ENCODE results near the gene SP9.

Gene SP9

DNA sequence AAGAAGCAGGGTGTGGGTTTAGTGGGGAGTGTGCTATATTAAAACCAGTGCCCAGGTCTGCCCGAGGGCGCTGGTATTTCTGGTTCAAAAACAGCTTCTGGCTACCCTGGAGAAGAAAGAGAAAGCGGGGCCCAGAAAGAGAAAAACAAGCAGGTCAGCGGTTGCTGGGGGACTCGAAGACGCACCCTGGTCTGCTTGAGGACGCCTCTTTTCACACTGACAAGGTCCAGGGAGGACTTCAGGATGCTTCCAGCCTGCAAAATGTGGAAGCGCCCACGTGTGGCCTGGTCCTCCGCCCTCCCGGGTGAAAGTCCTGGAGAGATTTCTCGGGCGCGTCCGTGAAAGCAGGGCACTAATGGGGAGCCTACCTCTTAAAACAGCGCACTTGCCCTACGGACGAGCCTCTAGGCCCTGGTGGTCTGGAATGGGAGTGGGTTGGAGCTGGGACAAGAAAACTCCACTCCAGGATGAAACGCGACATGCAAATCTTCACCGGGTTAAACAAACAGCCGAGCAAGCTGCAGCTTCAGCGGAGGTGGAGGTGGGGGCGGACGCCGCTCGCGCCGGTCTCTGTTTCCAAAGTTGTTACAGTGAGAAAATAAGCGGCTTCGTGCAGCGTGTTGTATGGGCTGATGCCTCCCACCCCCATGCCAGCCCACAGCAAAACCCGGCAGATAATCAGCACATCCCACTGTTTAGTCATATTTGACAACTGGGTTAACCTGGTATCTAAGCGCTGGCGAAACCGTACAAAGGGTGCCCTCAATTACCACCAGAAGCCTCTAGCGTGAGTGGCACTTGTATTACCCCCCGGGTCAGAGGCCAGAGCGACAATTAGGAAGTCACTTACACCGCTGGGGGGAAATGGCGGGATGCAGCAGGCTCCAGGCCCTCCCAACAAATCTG lies 1.1 kb upstream of the SP9 start:
- DNase-seq (ENCODE audit: low read depth in 2 of 2) = no peak

DNA sequence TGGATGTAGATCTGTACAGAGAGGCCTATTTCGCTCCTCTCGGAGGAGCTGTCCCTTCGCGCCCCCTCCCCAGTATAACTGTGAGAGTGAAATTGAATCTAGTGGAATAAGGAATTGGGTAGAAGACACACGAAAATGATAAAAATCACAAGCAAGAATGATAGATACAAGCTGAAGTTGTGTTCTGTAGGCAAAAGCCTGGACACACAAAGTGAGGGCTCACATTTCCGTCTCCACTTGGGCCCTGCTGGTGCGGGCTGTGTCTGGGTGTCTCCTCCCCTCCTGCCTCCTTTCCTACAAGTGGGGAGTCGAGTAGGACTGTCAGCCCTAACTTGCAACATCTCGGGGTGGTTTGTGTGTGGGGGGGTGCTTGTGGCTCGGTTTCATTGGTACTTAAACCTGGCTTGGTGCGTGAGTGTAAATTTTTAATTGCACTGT lies 457 bp upstream of the SP9 start:
- DNase-seq (ENCODE audit: low read depth in 2 of 2) = no peak

DNA sequence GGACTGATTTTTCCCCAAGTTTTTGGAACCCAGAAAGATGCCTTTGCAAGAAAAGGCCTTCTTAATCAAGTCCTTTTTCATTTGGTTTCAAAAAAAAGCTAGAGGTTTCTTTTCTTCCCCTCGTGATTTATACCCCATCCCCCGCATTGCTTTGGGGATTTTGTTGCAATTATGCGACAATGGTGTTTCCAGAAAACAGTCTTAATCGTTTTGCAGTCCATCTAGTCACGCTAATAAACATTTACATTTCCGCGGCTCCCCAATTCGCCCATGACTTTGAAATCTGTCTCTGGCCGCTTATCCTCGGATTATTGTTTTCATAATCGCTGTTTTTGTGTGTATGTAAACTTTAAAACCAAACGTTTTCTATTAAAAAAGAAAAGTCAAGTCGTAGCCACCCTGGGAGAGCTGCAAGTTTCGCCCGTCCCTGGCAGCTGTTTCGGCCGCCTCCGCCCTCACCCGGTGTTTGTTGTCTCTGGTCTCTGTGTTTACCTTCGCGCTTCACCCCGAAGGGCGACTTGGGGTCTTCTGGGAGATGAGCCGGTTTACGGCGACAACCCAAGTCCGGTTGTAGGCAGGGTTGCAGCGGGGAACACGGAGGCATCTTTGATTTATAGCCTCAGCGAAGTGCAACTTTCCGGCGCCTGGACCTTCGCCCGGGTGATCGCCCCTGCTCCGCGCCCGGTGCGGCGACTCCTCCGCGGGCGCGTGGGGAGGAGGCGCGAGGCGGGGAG lies 667 bp downstream of the SP9 start:
- no peak for DNase-seq (ENCODE audit: low read depth in 2 of 2)

DNA sequence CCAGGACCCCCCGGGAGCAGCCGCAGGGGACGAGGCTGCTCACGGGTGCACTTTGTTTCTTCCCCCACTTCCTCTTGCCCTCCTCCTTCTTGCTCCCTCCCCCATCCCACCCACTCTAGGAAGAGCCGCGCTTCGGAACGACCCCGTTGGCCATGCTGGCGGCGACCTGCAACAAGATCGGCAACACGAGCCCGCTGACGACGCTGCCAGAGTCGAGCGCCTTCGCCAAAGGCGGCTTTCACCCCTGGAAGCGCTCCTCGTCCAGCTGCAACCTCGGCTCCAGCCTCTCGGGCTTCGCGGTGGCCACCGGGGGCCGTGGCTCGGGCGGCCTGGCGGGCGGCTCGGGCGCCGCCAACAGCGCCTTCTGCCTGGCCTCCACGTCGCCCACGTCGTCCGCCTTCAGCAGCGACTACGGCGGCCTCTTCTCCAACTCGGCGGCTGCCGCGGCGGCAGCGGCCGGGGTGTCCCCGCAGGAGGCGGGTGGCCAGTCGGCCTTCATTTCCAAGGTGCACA lies 1.3 kb downstream of the SP9 start:
- DNase-seq (ENCODE audit: low read depth in 2 of 2) = no peak

DNA sequence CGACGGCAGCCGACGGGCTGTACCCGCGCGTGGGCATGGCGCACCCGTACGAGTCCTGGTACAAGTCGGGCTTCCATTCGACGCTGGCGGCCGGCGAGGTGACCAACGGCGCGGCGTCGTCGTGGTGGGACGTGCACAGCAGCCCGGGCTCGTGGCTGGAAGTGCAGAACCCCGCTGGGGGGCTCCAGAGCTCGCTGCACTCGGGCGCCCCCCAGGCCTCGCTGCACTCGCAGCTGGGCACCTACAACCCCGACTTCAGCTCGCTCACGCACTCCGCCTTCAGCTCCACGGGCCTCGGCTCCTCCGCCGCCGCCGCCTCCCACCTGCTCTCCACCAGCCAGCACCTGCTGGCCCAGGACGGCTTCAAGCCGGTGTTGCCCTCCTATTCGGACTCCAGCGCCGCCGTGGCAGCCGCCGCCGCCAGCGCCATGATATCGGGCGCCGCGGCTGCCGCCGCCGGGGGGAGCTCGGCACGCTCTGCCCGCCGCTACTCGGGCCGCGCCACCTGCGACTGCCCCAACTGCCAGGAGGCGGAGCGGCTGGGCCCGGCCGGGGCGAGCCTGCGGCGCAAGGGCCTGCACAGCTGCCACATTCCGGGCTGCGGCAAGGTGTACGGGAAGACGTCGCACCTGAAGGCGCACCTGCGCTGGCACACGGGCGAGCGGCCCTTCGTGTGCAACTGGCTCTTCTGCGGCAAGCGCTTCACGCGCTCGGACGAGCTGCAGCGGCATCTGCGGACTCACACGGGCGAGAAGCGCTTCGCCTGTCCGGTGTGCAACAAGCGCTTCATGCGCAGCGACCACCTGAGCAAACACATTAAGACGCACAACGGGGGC lies 2.0 kb downstream of the SP9 start:
- no peak for DNase-seq (ENCODE audit: low read depth in 2 of 2)

DNA sequence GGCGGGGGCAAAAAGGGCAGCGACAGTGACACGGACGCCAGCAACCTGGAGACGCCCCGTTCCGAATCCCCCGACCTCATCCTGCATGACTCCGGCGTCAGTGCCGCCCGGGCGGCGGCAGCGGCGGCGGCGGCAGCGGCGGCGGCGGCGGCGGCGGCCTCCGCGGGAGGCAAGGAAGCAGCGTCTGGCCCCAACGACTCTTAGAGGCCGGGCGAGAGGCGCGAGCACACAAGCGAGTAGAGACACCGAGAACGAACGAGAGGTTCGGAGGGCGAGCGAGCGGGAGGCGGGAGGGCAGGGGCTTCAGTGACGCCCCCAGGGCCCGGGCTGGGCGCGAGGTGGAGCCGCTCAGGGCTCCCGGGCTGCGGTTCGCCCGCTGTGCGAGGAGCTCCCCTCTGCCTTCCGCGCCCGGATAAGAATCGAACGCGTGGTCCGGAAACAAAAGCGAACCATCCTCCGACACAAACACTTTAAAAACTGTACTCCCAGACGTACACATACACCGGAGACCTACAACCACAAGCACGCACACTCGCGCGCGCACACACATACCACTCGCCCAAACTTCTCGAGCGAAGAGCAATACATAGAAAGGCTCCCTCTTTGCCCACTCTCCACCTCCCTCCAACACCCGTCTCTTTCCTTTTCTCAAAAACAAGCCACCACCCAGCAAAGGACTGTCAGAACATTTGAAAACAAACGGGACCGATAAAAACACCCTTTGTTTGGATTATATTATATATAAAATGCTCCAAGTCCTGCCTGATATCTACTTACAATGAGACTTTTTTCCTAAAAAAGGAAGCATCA lies 2.8 kb downstream of the SP9 start:
- DNase-seq (ENCODE audit: low read depth in 2 of 2) = no peak

DNA sequence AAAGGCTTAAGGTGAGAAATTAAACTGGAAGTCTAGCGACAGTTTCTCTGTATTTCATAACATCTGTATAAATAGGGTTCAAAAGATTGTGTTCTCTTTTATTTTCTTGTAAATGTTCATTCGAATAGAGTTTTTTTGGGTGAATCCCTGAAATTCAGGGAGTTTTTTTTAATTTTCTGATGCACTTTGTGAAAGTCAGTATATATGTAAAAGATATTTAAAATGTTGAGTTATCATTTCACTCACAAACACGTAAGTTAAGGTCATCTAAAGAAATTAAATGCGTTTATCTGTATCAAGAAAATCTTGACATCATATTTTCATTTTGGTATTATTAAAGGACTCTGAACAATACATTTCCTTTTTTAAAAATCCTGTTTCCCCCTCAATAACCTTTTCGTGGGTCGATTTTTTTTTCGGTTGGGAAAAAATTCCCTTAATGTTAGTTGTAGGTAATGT lies 3.4 kb downstream of the SP9 start:
- no peak for DNase-seq (ENCODE audit: low read depth in 2 of 2)

DNA sequence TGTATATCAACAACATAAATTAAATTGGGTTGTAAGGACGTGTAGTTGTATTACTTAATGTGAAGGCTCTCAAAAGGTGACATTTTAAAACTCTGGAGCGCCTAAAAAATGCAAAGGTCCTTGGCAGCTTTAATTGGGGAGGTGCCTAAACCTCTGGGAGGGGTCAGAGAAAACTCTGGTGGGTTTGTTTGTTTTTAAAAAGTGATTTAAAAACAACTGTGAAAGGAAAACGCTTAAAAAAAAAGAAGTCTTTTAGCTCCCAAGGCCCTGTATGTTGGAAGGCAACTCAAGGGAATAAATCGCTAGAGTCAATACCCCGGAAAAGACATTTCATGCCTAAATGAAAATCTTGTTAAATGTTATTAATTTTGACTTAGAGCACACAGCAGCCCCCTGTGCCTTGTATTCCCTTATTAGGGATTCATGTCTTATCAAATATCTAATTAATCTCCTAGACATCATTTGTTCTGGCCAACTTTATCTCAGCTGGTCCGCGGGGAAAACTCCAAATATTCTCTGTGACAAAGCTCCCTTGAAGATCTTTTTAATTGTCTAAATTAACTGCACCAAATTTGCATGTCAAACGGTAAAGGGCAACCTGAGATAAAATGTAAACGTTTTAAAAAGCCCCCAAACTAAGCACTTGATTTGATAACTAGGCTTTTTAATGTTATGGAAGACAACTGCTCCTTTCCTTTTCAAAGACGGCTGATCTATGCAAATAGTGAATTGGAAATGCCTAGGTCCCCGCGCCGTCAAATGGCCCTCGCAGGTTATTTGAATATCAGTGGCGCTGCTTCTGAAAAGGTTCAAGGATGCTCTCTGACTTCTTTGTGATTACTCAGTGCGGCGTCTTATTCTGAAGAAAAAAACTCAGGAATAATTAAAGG lies 4.2 kb downstream of the SP9 start:
- DNase-seq (ENCODE audit: low read depth in 2 of 2) = no peak

DNA sequence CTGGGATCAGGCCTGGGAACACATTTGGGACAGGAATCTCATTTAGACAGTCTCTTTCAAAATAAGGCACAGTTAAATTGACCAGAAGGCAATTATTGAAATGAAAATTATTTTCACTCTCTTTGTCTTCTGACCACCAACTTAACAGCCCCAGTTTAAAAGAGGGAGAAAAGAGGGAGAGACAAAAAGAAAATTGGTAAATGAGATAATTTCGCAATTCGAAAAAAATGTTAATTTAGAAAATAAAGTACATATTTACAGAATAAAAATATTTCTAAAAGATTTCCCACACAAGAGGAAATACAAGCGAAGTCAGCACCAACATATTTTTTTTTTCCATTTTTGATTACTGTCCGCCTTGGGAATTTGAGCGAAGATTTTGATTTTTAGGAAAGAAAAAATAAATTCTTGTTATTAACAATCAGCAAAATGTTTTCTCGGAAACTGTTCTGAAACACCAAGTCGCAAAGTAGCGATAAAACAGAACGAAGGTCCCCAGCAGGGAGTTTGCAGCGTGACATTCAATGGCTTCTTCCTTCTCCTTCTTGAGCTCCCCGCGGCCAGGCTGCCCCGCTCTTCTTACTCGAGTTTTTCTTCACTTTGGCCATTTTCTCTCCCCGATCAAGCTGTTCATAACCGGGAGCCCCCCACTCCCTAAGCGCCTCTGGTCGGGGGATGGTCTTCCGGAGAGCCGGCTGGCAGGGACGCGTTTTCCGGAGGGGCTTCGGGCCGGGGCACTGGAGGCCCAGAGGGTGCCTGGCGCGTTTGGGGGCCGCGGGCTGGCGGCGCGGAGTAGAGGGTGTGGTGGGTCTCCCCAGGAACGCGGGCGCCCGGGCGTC lies 5.0 kb downstream of the SP9 start:
- no peak for DNase-seq (ENCODE audit: low read depth in 2 of 2)

DNA sequence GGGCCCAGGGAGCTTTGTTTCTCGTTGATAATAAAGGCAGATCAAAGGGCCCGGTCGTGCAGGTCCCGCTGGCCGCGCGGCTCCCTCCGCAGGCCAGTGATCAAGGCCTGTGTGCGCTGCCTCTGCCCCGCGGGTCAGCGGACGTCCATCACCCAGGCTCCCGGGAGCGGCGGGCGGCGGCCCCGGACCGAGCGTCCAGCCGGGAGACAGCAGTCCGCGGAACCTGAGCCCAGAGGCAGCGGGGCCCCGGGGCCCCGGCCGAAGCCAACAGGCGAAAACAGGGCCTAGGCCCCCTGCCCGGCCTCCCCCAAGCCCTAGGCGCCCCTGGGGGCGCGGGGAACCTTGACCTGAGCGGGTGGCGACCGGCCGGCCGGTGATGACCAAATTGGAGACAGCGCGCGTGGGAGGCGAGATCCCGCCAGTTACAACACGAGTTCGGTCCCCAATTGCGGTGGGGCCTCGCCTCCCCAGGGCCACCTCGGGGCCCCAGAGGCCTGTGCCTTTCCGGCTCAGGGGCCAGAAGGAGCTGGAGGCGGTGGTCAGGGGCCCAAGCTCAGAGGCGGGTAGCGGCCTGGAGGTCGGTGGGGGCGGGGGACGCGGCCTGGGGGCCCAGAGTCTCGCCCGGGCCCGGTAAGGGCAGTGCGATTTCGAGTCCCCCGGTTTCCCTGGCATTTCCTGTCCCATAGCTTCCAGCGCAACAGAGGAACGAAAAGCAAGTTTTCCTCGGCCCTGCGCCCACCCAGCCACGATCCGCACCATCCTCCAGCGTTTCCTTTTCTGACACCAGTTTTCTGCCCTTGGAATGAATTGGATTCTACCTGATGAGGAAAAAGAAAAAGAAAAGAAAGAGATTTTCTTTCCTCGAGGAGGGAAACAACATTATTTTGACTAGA lies 5.9 kb downstream of the SP9 start:
- DNase-seq (ENCODE audit: low read depth in 2 of 2) = no peak

DNA sequence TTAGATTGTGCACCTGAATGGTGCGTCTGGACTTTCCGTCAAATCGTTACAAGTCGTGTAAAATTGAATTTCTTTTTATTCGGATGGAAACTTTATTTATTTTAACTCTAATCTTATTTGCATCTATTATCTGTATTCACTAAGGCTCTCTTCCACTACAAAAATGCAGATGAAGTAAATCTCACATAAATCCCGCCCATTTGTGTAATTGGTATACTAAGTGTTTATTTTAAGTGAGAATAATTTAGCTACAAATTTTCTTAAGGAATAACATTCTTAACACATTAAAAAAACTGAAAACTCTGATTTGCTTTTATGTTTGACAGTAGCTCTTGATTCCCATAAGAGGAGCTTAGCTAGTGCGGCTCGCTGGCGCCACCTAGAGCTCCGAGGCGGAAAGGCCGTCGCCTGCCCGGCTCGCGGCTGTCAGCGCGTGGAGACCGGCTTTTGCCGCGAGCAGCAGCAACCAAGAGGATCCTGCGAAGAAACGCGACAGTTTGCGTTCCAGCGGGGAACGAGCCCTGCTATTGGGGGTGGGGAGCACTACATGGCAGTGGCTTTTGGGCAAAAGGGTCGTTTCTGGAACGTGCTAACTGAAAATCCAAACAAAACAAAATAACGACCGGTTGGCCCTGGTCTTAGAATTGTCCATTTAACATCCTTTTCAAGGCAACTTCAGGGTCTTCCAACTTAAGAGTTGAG lies 6.7 kb downstream of the SP9 start:
- peak; percentile 56 to 57 for DNase-seq (ENCODE audit: low read depth in 2 of 2)

DNA sequence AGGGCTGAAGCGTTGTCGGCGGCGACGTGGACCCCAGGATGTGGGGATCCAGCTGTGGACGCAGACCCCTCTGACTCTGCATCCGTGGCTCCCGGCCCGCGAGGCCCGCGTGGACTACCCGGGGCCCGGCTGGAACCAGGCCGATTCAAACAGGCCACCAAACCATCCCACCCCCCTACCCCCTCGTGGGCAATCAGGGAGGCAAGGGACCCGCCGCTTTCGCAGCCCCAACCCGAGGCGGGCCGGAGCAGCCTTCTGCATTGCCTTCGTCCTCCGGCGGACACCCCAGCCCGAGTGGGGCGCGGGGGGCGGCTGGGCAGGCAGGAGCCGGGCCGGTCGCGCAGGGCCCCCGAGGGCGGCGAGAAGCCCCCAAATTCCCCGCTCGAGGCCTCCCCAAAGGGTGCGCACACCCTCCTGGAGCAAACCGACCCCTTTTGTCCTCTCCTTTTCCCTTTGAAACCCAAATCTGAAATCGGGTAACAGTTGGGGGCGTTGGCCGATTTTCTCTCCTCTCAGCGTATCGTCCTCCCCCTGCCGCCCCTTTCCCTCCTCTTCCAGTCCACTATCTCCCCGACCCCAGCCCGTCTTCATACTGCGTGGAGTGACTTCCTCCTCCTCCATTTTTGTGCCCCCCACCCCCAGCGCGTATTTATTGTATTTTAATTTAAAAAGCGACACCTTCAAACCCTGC lies 7.4 kb downstream of the SP9 start:
- no peak for DNase-seq (ENCODE audit: low read depth in 2 of 2)

DNA sequence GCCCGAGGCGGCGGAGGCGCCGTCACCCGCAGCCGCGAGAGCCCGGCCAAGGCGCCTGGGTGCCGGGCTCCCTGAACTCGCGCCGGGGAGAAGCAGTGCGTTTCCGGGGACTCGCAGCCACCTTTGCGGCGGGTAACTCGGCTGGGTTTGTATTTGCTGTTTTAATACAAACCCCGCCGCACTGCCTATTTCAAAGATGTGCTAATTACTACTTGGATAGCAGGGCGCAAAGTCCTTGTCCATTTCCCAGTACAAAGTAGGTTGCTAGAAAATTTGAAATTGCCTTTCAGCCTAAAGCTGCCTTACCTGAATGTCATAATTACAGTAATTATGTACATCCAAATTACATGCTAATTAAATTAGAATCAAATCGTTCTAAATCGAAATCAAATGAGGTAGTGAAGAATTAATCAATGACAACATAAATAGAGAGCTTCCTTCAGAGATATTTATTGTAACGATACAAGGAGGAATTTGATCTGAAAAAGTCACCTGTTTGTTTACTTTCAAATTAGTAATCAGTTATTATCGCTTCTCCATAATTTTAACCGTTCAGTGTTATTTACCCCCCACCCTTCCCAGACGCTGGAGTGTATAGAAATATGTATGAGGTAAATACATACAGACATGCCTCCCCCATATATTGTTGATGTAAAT lies 8.1 kb downstream of the SP9 start:
- no peak for DNase-seq (ENCODE audit: low read depth in 2 of 2)

DNA sequence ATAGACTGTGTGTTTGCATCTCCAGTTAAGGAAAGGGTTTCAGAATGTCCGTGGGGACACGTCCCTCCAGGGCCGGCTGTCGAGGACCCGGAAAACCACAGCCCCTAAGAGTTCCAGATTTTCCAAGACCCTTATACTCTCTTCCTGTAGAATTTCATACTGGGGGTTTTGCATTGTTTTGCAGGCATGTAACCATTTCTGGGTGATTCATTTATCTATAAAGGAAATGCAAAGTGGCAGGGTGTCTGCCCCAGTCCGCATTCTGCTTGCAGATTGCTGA lies 8.5 kb downstream of the SP9 start:
- no peak for DNase-seq (ENCODE audit: low read depth in 2 of 2)

DNA sequence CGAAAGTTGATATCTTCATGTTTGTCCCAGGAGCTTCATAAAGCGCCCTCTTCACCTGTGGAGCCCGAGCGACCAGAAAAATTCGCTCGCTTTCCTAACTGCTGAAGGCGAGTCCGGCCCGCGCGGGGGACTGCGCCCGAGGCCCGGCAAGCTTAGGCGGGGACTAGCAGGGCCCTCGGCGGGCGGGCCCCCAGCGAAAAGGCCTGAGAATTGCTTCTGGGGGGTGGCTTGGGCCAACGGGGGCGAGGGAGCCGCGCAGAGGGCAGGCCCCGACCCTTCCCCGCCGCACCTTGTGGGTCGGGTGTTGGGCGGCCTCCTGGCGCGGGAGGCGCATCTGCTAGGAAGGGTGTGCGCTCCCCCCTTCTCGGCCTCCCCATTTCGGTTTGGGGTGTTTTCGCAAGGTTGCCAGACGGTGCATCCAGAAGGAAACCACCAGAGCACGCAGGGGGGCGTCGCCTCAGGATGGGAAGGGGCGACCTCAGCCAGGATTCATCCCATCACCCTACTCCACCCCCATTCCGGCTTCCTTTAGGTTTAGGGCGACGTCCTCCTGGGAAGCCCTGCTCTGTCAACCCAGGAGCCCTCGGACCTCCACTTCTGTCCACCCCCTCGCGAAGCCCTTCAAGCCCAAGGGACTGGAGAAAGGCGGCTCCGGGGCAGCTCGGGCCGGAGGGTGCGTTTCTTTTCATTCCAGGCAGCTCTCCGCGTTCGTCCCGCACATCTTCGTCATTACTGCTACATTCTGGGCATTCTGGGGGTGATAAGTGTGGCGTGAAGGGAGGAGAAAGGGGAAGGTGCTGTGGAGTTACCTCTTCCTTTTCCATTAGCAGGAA lies 9.1 kb downstream of the SP9 start:
- DNase-seq (ENCODE audit: low read depth in 2 of 2) = no peak

Measured in fibroblast of skin of left quadriceps (primary cell).